GM23248 (cell line): ENCODE measurements around the gene GPANK1. TPM values are rescaled to one million over a fixed set of nuclear protein-coding genes. Genes with fewer than 3 reads are reported as not detected.

Experiments
- DNase-seq: peaks from one replicate; pipeline ENCODE4 v3.0.0-alpha.2; 2015
- H2AFZ ChIP-seq: fragments of 200-600 bp; sonication (generic); 2 replicates; pipeline ENCODE4 v1.6.1; 2016; ENCODE audit warnings: antibody characterized with exemption
- H3F3A ChIP-seq: fragments of 200-600 bp; sonication (generic); 2 replicates; pipeline ENCODE4 v1.6.1; 2016; ENCODE audit warnings: mild to moderate bottlenecking, antibody characterized with exemption, mixed run types; ENCODE audit not compliant: insufficient read depth
- H3K27ac ChIP-seq: fragments of 200-600 bp; sonication (generic); 2 replicates; pipeline ENCODE4 v1.5.1; 2016; ENCODE audit warnings: mild to moderate bottlenecking
- H3K27me3 ChIP-seq: fragments of 200-600 bp; sonication (generic); replicated peaks from 2 replicates; pipeline ENCODE4 v1.6.1; 2016; ENCODE audit warnings: mild to moderate bottlenecking; ENCODE audit not compliant: insufficient read depth
- H3K36me3 ChIP-seq: fragments of 200-600 bp; sonication (generic); 2 replicates; pipeline ENCODE4 v1.6.1; 2016; ENCODE audit warnings: low read depth, mild to moderate bottlenecking
- H3K4me1 ChIP-seq: fragments of 200-600 bp; sonication (generic); 2 replicates; pipeline ENCODE4 v1.6.1; 2016; ENCODE audit warnings: mild to moderate bottlenecking; ENCODE audit not compliant: insufficient read depth
- H3K4me2 ChIP-seq: fragments of 200-600 bp; sonication (generic); one replicate; pipeline ENCODE4 v1.6.1; 2016; ENCODE audit warnings: mild to moderate bottlenecking; ENCODE audit not compliant: unreplicated experiment
- H3K4me3 ChIP-seq: fragments of 200-600 bp; sonication (generic); 2 replicates; pipeline ENCODE4 v1.5.1; 2016; ENCODE audit warnings: mild to moderate bottlenecking
- H3K79me2 ChIP-seq: fragments of 200-600 bp; sonication (generic); 2 replicates; pipeline ENCODE4 v1.6.1; 2016; ENCODE audit warnings: mild to moderate bottlenecking; ENCODE audit not compliant: insufficient read depth
- H3K9ac ChIP-seq: fragments of 200-600 bp; sonication (generic); 2 replicates; pipeline ENCODE4 v1.6.1; 2016; ENCODE audit warnings: mild to moderate bottlenecking
- H3K9me2 ChIP-seq: fragments of 200-600 bp; sonication (generic); 2 replicates; pipeline ENCODE4 v1.6.1; 2016; ENCODE audit warnings: mixed run types, mild to moderate bottlenecking, moderate library complexity; ENCODE audit not compliant: insufficient read depth
- H3K9me3 ChIP-seq: fragments of 200-600 bp; sonication (generic); one replicate; pipeline ENCODE4 v1.6.1; 2017; ENCODE audit warnings: low read depth
- H4K20me1 ChIP-seq: fragments of 200-600 bp; sonication (generic); 2 replicates; pipeline ENCODE4 v1.6.0; 2016; ENCODE audit not compliant: insufficient read depth
- EZH2 ChIP-seq: fragments of 200-600 bp; sonication (generic); IDR thresholded peaks from 2 replicates; pipeline ENCODE4 v1.6.1; 2018; ENCODE audit warnings: antibody characterized with exemption, mild to moderate bottlenecking; ENCODE audit not compliant: insufficient read depth, poor library complexity, severe bottlenecking
- EZH2phosphoT487 ChIP-seq: fragments of 200-600 bp; sonication (generic); IDR thresholded peaks from 2 replicates; pipeline ENCODE4 v1.6.1; 2018; ENCODE audit warnings: antibody characterized with exemption, moderate library complexity, mild to moderate bottlenecking, low read depth; ENCODE audit not compliant: insufficient read depth
- WGBS, 2 experiments: methylation state at CpG; one replicate each; pipeline ENCODE4 v1.1.6; 2015 to 2017; ENCODE audit warnings: low lambda C conversion rate in 2 of 2, low coverage in 1 of 2; ENCODE audit errors: missing lambda C conversion rate in 2 of 2; 5-methylcytosine and 5-hydroxymethylcytosine counted together
- in situ Hi-C: fragments of 300-500 bp; cut with MboI; formaldehyde crosslinking; loops from 2 replicates; pipeline ENCODE4 v1.15.0; 2020
- polyA plus RNA-seq: library from polyadenylated mRNA; unstranded; fragments of >200 nt; fragmentation: Nextera tagmentation; extraction: Ambion mirVana; gene quantifications from 2 replicates; pipeline ENCODE4 v1.2.1, GENCODE V29; 2016
- total RNA-seq: library from RNA; depleted of rRNA; stranded (reverse); fragments of >200 nt; shearing (Covaris generic); gene quantifications from 2 replicates; pipeline ENCODE4 v1.2.3, GENCODE V29; 2014

GPANK1 gene
- total and polyA plus RNA-seq, 2 experiments from 2014 or later, result 10.6 to 19.3 TPM

GRCh38 chr6:31666337-31666965 is 1.7 kb upstream of the GPANK1 start:
- peak overlapping the region; percentile 93 for H3K9ac ChIP-seq
- peak overlapping the region; percentile 90 for H3K4me2 ChIP-seq
- peaks cover 32% of the 10 kb centered on the region for H3F3A ChIP-seq
- H3K9me3 ChIP-seq, result no peaks in the 10 kb centered on the region
- H3K27me3 ChIP-seq, result no peaks in the 10 kb centered on the region
- no peaks in the 10 kb centered on the region for H3K9me2 ChIP-seq
- peaks cover 21% of the 10 kb centered on the region for H3K36me3 ChIP-seq
- 0 to 2% methylated on average over 14 to 15 of the region's 15 CpGs for WGBS, 2 experiments
- peaks cover 15% of the 10 kb centered on the region for H3K4me1 ChIP-seq
- in situ Hi-C loops, result no loop called here
- peak overlapping the region; percentile 54 for H2AFZ ChIP-seq
- peak; percentile 65 for DNase-seq
- TF ChIP-seq EZH2 (no peak), EZH2phosphoT487 (no peak)
- H3K27ac ChIP-seq, result peak overlapping the region; percentile 78
- H4K20me1 ChIP-seq, result no peaks in the 10 kb centered on the region
- H3K79me2 ChIP-seq, result peaks cover 77% of the 10 kb centered on the region
- peak overlapping the region; percentile 89 for H3K4me3 ChIP-seq

- Histone ChIP-seq H3K36me3 (peaks cover 21% of the 10 kb centered on the region), H2AFZ (peak within 1 kb of the TSS; percentile 71), H3K27ac (peak within 1 kb of the TSS; percentile 87), H4K20me1 (no peaks in the 10 kb centered on the region), H3K9me2 (no peaks in the 10 kb centered on the region), H3K4me3 (peak within 1 kb of the TSS; percentile 89), H3K4me1 (peaks cover 20% of the 10 kb centered on the region), H3K79me2 (peaks cover 83% of the 10 kb centered on the region), H3F3A (peaks cover 38% of the 10 kb centered on the region), H3K27me3 (no peaks in the 10 kb centered on the region), H3K9ac (peak within 1 kb of the TSS; percentile 93), H3K9me3 (no peaks in the 10 kb centered on the region), H3K4me2 (peak within 1 kb of the TSS; percentile 93)
- 0 to 1% methylated on average over 37 to 63 of the region's 63 CpGs for WGBS, 2 experiments
- DNase-seq, result peak; percentile 99
- in situ Hi-C loops, result no loop called here
- TF ChIP-seq EZH2, result no peak
- no peak for TF ChIP-seq EZH2phosphoT487
These were observed 922 bp upstream of the GPANK1 start, which contains the start of gene CSNK2B for GRCh38 chr6:31665501-31666336. TSS of gene CSNK2B (plus strand) at chr6:31666080. CDS start at chr6:31666832, 752 bp downstream.

- H3K4me3 ChIP-seq, result peak overlapping the region; percentile 89
- peaks cover 38% of the 10 kb centered on the region for H3F3A ChIP-seq
- peak overlapping the region; percentile 71 for H2AFZ ChIP-seq
- DNase-seq, result peak; percentile 90
- WGBS, 2 experiments, result 1 to 2% methylated on average over 13 to 17 of the region's 17 CpGs
- peaks cover 82% of the 10 kb centered on the region for H3K79me2 ChIP-seq
- peak overlapping the region; percentile 93 for H3K4me2 ChIP-seq
- in situ Hi-C loops, result no loop called here
- H3K27me3 ChIP-seq, result no peaks in the 10 kb centered on the region
- H3K27ac ChIP-seq, result peak overlapping the region; percentile 87
- H3K9ac ChIP-seq, result peak overlapping the region; percentile 93
- H4K20me1 ChIP-seq, result no peaks in the 10 kb centered on the region
- peaks cover 24% of the 10 kb centered on the region for H3K4me1 ChIP-seq
- no peak for TF ChIP-seq EZH2phosphoT487
- no peak for TF ChIP-seq EZH2
- no peaks in the 10 kb centered on the region for H3K9me2 ChIP-seq
- no peaks in the 10 kb centered on the region for H3K9me3 ChIP-seq
- H3K36me3 ChIP-seq, result peaks cover 9% of the 10 kb centered on the region
These were observed 622 bp downstream of the GPANK1 start for GRCh38 chr6:31663961-31664789.
